HEK293 (cell line): ENCODE measurements around the gene SHISAL1.
A peak's percentile ranks its signal among the peaks of the same experiment; 100 is the strongest.

Source experiments
- HIC1 ChIP-seq: fragments of 450-650 bp; formaldehyde crosslinking; IDR thresholded peaks from 2 replicates; pipeline ENCODE4 v1.5.1; 2016; ENCODE audit warnings: missing biosample characterization, missing genetic modification characterization
- HOXC10 ChIP-seq: sonication (generic); formaldehyde crosslinking; IDR thresholded peaks from 2 replicates; pipeline ENCODE4 v1.8.1; 2023; ENCODE audit warnings: mild to moderate bottlenecking, missing genetic modification reagents
- OSR2 ChIP-seq: fragments of 450-650 bp; formaldehyde crosslinking; IDR thresholded peaks from 2 replicates; pipeline ENCODE4 v1.5.1; 2016; ENCODE audit warnings: missing biosample characterization, missing genetic modification characterization
- SETDB1 ChIP-seq: IDR thresholded peaks from one replicate; pipeline ENCODE4 v1.6.1; 2017; ENCODE audit warnings: mild to moderate bottlenecking, low read length, moderate library complexity, mixed read lengths; ENCODE audit not compliant: insufficient read length
- SP2 ChIP-seq: fragments of 450-650 bp; formaldehyde crosslinking; IDR thresholded peaks from 2 replicates; pipeline ENCODE4 v1.5.1; 2016; ENCODE audit warnings: missing biosample characterization, missing genetic modification characterization
- YY2 ChIP-seq: fragments of 450-650 bp; formaldehyde crosslinking; IDR thresholded peaks from 2 replicates; pipeline ENCODE4 v1.5.1; 2016; ENCODE audit warnings: missing biosample characterization, missing genetic modification characterization
- ZBTB8A ChIP-seq: fragments of 450-650 bp; formaldehyde crosslinking; IDR thresholded peaks from 2 replicates; pipeline ENCODE4 v1.5.1; 2016; ENCODE audit warnings: missing biosample characterization, missing genetic modification characterization
- ZEB2 ChIP-seq: fragments of 450-650 bp; formaldehyde crosslinking; IDR thresholded peaks from 2 replicates; pipeline ENCODE4 v1.5.1; 2016; ENCODE audit warnings: missing biosample characterization, missing genetic modification characterization
- ZNF132 ChIP-seq: fragments of 450-650 bp; formaldehyde crosslinking; IDR thresholded peaks from 2 replicates; pipeline ENCODE4 v1.5.1; 2017; ENCODE audit warnings: missing biosample characterization, missing genetic modification characterization, borderline replicate concordance
- ZNF311 ChIP-seq: fragments of 450-650 bp; formaldehyde crosslinking; IDR thresholded peaks from 2 replicates; pipeline ENCODE4 v1.5.1; 2017; ENCODE audit warnings: missing biosample characterization, missing genetic modification characterization, borderline replicate concordance
- ZNF362 ChIP-seq: fragments of 450-650 bp; formaldehyde crosslinking; IDR thresholded peaks from 2 replicates; pipeline ENCODE4 v1.5.1; 2016; ENCODE audit warnings: missing biosample characterization, missing genetic modification characterization
- ZNF518A ChIP-seq: fragments of 450-650 bp; formaldehyde crosslinking; conservative IDR thresholded peaks from 2 replicates; pipeline ENCODE4 v1.5.1; 2016; ENCODE audit warnings: low read depth, missing biosample characterization, missing genetic modification characterization
- ZNF548 ChIP-seq: fragments of 450-650 bp; formaldehyde crosslinking; IDR thresholded peaks from 2 replicates; pipeline ENCODE4 v1.5.1; 2016; ENCODE audit warnings: missing biosample characterization, missing genetic modification characterization
- ZNF549 ChIP-seq: fragments of 450-650 bp; IDR thresholded peaks from 2 replicates; pipeline ENCODE4 v1.5.1; 2018; ENCODE audit warnings: missing biosample characterization, missing genetic modification characterization, mild to moderate bottlenecking, inconsistent platforms, moderate library complexity
- ZNF555 ChIP-seq: fragments of 450-650 bp; formaldehyde crosslinking; conservative IDR thresholded peaks from 2 replicates; pipeline ENCODE4 v1.5.1; 2017; ENCODE audit warnings: missing biosample characterization, mild to moderate bottlenecking, missing genetic modification characterization, inconsistent platforms
- ZNF558 ChIP-seq: fragments of 450-650 bp; formaldehyde crosslinking; IDR thresholded peaks from 2 replicates; pipeline ENCODE4 v1.5.1; 2016; ENCODE audit warnings: missing biosample characterization, missing genetic modification characterization
- ZNF600 ChIP-seq: fragments of 450-650 bp; formaldehyde crosslinking; IDR thresholded peaks from 2 replicates; pipeline ENCODE4 v1.5.1; 2016; ENCODE audit warnings: missing biosample characterization, missing genetic modification characterization
- ZNF670 ChIP-seq: fragments of 450-650 bp; formaldehyde crosslinking; IDR thresholded peaks from 2 replicates; pipeline ENCODE4 v1.5.1; 2016; ENCODE audit warnings: missing biosample characterization, missing genetic modification characterization, low read depth
- ZNF747 ChIP-seq: fragments of 450-650 bp; formaldehyde crosslinking; IDR thresholded peaks from 2 replicates; pipeline ENCODE4 v1.5.1; 2016; ENCODE audit warnings: missing biosample characterization, missing genetic modification characterization
- ZNF76 ChIP-seq: fragments of 450-650 bp; formaldehyde crosslinking; IDR thresholded peaks from 2 replicates; pipeline ENCODE4; 2016; ENCODE audit warnings: low read depth, missing biosample characterization, missing genetic modification characterization, borderline replicate concordance
- TF ChIP-seq, protein P1 (sequence below): fragments of 450-650 bp; formaldehyde crosslinking; IDR thresholded peaks from 2 replicates; pipeline ENCODE4 v1.5.1; 2016; ENCODE audit warnings: missing biosample characterization, missing genetic modification characterization, low read depth
- TF ChIP-seq, protein P2 (sequence below): fragments of 450-650 bp; formaldehyde crosslinking; IDR thresholded peaks from 2 replicates; pipeline ENCODE4 v1.5.1; 2016; ENCODE audit warnings: missing biosample characterization, missing genetic modification characterization
- TF ChIP-seq, protein P3 (sequence below): fragments of 450-650 bp; formaldehyde crosslinking; optimal IDR thresholded peaks from 2 replicates; pipeline ENCODE3; 2016; ENCODE audit warnings: missing biosample characterization, mild to moderate bottlenecking, missing genetic modification characterization
- TF ChIP-seq, protein P4 (sequence below): fragments of 450-650 bp; formaldehyde crosslinking; IDR thresholded peaks from 2 replicates; pipeline ENCODE4 v1.5.1; 2016; ENCODE audit warnings: missing biosample characterization, missing genetic modification characterization, low read depth

SHISAL1 gene

GRCh38 chr22:44351685-44352377 lies 39.1 kb upstream of the SHISAL1 start (continued):
- no peak for TF ChIP-seq SETDB1
- no peak for TF ChIP-seq YY2 (tag by site-specific recombination)
- TF ChIP-seq ZNF558 = no peak
- TF ChIP-seq ZNF518A (tag by site-specific recombination) = no peak
- no peak for TF ChIP-seq ZNF311 (tag by site-specific recombination)
- no peak for TF ChIP-seq ZNF555 (tag by site-specific recombination)
- TF ChIP-seq, protein P1, sequence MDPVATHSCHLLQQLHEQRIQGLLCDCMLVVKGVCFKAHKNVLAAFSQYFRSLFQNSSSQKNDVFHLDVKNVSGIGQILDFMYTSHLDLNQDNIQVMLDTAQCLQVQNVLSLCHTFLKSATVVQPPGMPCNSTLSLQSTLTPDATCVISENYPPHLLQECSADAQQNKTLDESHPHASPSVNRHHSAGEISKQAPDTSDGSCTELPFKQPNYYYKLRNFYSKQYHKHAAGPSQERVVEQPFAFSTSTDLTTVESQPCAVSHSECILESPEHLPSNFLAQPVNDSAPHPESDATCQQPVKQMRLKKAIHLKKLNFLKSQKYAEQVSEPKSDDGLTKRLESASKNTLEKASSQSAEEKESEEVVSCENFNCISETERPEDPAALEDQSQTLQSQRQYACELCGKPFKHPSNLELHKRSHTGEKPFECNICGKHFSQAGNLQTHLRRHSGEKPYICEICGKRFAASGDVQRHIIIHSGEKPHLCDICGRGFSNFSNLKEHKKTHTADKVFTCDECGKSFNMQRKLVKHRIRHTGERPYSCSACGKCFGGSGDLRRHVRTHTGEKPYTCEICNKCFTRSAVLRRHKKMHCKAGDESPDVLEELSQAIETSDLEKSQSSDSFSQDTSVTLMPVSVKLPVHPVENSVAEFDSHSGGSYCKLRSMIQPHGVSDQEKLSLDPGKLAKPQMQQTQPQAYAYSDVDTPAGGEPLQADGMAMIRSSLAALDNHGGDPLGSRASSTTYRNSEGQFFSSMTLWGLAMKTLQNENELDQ (tag by site-specific recombination) = no peak
- no peak for TF ChIP-seq ZNF549
- no peak for TF ChIP-seq HOXC10 (CRISPR knock-in tag)
- TF ChIP-seq, protein P2, sequence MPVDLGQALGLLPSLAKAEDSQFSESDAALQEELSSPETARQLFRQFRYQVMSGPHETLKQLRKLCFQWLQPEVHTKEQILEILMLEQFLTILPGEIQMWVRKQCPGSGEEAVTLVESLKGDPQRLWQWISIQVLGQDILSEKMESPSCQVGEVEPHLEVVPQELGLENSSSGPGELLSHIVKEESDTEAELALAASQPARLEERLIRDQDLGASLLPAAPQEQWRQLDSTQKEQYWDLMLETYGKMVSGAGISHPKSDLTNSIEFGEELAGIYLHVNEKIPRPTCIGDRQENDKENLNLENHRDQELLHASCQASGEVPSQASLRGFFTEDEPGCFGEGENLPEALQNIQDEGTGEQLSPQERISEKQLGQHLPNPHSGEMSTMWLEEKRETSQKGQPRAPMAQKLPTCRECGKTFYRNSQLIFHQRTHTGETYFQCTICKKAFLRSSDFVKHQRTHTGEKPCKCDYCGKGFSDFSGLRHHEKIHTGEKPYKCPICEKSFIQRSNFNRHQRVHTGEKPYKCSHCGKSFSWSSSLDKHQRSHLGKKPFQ = peak; percentile 65; the same call in 1 of the 2 replicates
- TF ChIP-seq ZEB2 (tag by site-specific recombination) = peak; percentile 84
- no peak for TF ChIP-seq OSR2 (tag by site-specific recombination)
- peak; percentile 17; the same call in 1 of the 2 replicates for TF ChIP-seq ZNF76 (tag by site-specific recombination)
- no peak for TF ChIP-seq SP2 (tag by site-specific recombination)
- TF ChIP-seq ZNF132 (tag by site-specific recombination) = no peak
- no peak for TF ChIP-seq ZNF747 (tag by site-specific recombination)
- no peak for TF ChIP-seq ZNF600 (tag by site-specific recombination)
- TF ChIP-seq ZNF362 (tag by site-specific recombination) = no peak
- TF ChIP-seq, protein P3, sequence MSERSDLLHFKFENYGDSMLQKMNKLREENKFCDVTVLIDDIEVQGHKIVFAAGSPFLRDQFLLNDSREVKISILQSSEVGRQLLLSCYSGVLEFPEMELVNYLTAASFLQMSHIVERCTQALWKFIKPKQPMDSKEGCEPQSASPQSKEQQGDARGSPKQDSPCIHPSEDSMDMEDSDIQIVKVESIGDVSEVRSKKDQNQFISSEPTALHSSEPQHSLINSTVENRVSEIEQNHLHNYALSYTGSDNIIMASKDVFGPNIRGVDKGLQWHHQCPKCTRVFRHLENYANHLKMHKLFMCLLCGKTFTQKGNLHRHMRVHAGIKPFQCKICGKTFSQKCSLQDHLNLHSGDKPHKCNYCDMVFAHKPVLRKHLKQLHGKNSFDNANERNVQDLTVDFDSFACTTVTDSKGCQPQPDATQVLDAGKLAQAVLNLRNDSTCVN (tag by site-specific recombination) = no peak
- no peak for TF ChIP-seq ZNF670 (tag by site-specific recombination)
- no peak for TF ChIP-seq ZNF548 (tag by site-specific recombination)
- TF ChIP-seq ZBTB8A = no peak
- TF ChIP-seq, protein P4, sequence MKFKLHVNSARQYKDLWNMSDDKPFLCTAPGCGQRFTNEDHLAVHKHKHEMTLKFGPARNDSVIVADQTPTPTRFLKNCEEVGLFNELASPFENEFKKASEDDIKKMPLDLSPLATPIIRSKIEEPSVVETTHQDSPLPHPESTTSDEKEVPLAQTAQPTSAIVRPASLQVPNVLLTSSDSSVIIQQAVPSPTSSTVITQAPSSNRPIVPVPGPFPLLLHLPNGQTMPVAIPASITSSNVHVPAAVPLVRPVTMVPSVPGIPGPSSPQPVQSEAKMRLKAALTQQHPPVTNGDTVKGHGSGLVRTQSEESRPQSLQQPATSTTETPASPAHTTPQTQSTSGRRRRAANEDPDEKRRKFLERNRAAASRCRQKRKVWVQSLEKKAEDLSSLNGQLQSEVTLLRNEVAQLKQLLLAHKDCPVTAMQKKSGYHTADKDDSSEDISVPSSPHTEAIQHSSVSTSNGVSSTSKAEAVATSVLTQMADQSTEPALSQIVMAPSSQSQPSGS (tag by site-specific recombination) = peak; percentile 5; the same call in 1 of the 2 replicates
- TF ChIP-seq HIC1 = 0 out of 2 replicates have a peak, but pooled peaks have one; percentile 42
